ENCODE results near the gene KRT6B. TPM values are rescaled to one million over a fixed set of nuclear protein-coding genes. Genes with fewer than 3 reads are reported as not detected.
"Not testable (repeated sequence)": the region's sequence is repeated elsewhere in the genome, so short reads cannot be mapped to it uniquely, and the experiment has no call there.

KRT6B gene
- total and polyA plus RNA-seq, 2 of the 8 experiments (the other 6 are each of a cell fraction or from before 2014, with no cell fraction given), result not detected

DNA sequence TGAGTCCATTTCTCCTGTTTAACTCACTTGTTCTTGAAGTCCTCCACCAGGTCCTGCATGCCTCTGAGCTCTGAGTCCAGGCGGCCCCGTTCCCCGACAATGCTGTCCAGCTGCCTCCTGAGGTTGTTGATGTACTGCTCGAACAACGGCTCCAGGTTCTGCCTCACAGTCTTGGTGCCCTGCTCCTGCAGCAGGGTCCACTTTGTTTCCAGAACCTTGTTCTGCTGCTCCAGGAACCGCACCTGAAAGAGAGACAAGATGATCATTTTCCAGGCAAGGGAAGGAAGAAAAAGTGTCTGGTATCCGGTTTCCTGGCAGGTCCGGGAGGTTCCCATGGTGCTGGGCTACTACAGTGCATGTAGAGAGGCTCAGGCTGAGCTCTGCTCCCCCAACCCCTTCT lies 39.5 kb upstream of the KRT6B start:
- H3K56ac ChIP-seq (replicated peaks; ENCODE audit: insufficient read length, low read depth, low read length); H4K91ac ChIP-seq (replicated peaks; ENCODE audit: insufficient read length, low read length); H3K23me2 ChIP-seq (ENCODE audit: low read depth, low read length); H3K36me3 ChIP-seq (ENCODE audit: control insufficient read depth in 2 of 4, insufficient read depth in 4 of 4, low read length in 3 of 4); H4K8ac ChIP-seq (ENCODE audit: extremely low read depth, insufficient read depth, low read length); H3K4me3 ChIP-seq (ENCODE audit: extremely low read depth in 1 of 4, insufficient read depth in 2 of 4, low read depth in 3 of 4, low read length in 4 of 4); CTCF ChIA-PET (ENCODE audit: partially characterized antibody); H3K27me3 ChIP-seq (replicated peaks in 1 of 4; ENCODE audit: control insufficient read depth in 3 of 4, extremely low read depth in 1 of 4, insufficient read depth in 3 of 4, low read length in 3 of 4); H2AK5ac ChIP-seq (ENCODE audit: low read depth, low read length); H2BK20ac ChIP-seq (ENCODE audit: low read length); POLR2A ChIA-PET (ENCODE audit: partially characterized antibody); FAIRE-seq; H2BK5ac ChIP-seq (ENCODE audit: low read depth, low read length); H3K4ac ChIP-seq (replicated peaks; ENCODE audit: insufficient read length, low read depth, low read length); H3K18ac ChIP-seq (ENCODE audit: extremely low read depth, low read length); H3K4me2 ChIP-seq (ENCODE audit: insufficient read depth in 1 of 2, low read depth in 2 of 2, low read length in 2 of 2); H3K9ac ChIP-seq (replicated peaks in 1 of 4; ENCODE audit: extremely low read depth in 1 of 4, low read depth in 3 of 4, low read length in 3 of 4); H3K27ac ChIP-seq (ENCODE audit: low read depth, low read length); H2AFZ ChIP-seq (ENCODE audit: low read length); H4K20me1 ChIP-seq (replicated peaks in 1 of 2; ENCODE audit: control insufficient read depth in 1 of 2, insufficient read depth in 2 of 2, low read length in 2 of 2); H3K14ac ChIP-seq (ENCODE audit: insufficient read length); H2BK15ac ChIP-seq (ENCODE audit: low read length); H2BK120ac ChIP-seq (replicated peaks; ENCODE audit: low read depth, low read length); DNase-seq (ENCODE audit: low read depth in 1 of 2, low spot score in 2 of 2); H3K23ac ChIP-seq (ENCODE audit: insufficient read length); H3K9me3 ChIP-seq (ENCODE audit: insufficient read depth in 2 of 2, low read depth in 1 of 2, low read length in 1 of 2); H3K79me1 ChIP-seq (ENCODE audit: low read depth, low read length); H2BK12ac ChIP-seq (ENCODE audit: low read depth, low read length); H3K4me1 ChIP-seq (replicated peaks in 1 of 4; ENCODE audit: control insufficient read depth in 3 of 4, insufficient read depth in 4 of 4, low read length in 3 of 4); H4K5ac ChIP-seq (ENCODE audit: insufficient read length, low read depth, low read length); H3K79me2 ChIP-seq (ENCODE audit: control insufficient read depth in 1 of 2, insufficient read depth in 2 of 2, low read length in 2 of 2): not testable (repeated sequence)
- WGBS, 2 experiments (ENCODE audit: extremely low coverage in 1 of 2, insufficient coverage in 1 of 2, insufficient read length in 1 of 2, insufficient replicate concordance in 2 of 2, low coverage in 1 of 2, low lambda C conversion rate in 2 of 2, missing lambda C conversion rate in 1 of 2), result 92% methylated on average over 8 of the region's 8 CpGs; no CpG with 5 or more reads in 1 of the 2 experiments
